Cortex of kidney (tissue), 1 donor: ENCODE data around the gene MIPOL1.
"Not testable (repeated sequence)": the region's sequence is repeated elsewhere in the genome, so short reads cannot be mapped to it uniquely, and the experiment has no call there.

ENCODE experiments used
- DNase-seq: peaks from one replicate; lab custom pipeline; 2025; lab: John Stamatoyannopoulos, UW

Gene MIPOL1

GRCh38 chr14:37232907-37233481 is 35.3 kb downstream of the MIPOL1 start:
- DNase-seq = no peak

DNA sequence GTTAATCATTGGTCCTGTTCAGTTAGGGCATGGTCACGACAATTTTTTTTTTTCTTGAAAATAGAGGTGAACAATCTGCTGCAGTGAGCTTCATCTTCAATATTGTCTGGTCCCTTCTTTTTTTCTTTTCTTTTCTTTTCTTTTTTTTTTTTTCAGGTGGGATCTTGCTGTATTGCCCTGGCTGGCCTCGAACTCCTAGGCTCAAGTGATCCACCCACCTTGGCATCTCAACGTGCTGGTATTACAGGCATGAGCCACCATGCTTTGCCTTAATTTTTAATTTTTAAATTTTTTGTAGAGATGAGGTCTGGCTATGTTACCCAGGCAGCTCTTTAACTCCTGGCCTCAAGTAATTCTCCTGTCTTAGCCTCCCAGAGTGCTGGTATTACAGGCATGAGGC is 36.5 kb downstream of the MIPOL1 start:
- no peak for DNase-seq

GRCh38 chr14:37236044-37236443 is 38.3 kb downstream of the MIPOL1 start:
- DNase-seq = not testable (repeated sequence)

DNA sequence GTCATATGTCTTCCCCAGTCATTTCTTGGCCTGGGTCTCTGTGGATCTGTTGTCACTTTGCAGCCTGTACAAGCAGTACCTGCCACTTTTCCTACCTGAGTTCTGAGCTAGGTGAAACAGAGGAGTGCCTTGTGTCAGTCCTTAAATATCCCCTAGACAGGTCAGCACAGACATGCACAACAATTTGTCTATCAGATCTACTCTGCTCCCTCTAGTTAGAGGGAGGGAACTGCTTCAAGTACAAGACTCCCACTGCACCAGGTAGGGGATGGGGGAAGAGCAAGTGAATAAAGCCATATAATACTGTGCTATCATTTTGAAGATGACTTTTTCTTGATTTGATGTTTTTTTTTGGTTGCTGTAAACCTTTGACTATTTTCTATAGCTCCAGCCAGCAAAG is 39.4 kb downstream of the MIPOL1 start:
- DNase-seq = no peak

DNA sequence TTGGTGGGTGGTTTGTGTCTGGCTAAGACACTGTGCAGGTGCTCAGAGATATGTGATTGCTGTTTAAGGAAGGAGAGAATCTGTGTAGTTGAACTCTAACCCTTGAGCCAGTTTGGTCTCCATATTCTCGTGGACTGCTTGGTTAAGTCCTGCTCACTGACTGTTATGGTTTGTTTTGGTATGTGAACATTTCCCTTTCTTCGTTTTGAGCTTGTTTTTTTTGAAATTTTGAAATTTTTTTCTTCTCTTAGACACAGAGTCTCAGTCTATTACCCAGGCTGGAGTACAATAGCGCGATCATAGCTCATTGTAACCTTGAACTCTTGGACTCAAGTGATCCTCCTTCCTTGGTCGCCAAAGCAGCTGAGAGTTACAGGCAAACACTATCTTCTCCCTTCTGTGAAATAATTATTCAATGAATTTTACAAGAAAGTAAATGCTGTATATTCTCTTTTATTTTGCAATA is 40.0 kb downstream of the MIPOL1 start:
- no peak for DNase-seq

DNA sequence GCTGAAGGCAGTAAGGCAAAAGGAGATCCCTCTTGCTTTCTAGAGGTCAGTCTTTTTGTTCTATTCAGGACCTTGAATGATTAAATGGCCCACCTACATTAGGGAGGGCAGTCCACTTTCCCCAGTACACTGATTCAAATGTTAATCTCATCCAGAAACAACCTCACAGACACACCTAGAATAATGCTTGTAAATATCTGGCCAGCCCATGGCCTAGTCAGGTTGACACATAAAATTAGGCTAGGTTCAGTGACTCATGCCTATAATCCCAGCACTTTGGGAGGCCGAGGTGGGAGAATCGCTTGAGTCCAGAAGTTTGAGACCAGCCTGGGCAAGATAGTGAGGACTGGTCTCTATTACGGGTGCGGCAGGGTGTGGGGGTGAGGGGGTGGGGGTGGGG is 43.5 kb downstream of the MIPOL1 start:
- DNase-seq = no peak

DNA sequence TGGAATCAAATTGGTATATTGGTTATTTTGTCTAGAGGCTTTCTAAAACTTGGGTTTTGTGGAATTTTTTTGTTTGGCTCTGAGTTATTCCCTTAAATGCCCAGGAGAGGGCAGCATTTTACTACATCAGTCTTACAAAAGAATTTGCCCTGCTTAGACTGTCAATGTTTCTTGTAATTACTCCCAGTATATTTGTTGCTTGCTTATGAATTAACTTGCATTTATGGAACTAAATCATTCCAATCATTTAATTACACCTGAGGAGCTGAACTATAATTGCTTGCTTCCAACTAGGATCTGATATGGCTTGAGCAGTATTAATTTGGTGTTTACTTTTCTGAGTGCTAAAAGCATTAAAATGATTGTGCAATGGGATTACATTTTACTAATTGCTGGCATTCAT is 48.7 kb downstream of the MIPOL1 start:
- no peak for DNase-seq

DNA sequence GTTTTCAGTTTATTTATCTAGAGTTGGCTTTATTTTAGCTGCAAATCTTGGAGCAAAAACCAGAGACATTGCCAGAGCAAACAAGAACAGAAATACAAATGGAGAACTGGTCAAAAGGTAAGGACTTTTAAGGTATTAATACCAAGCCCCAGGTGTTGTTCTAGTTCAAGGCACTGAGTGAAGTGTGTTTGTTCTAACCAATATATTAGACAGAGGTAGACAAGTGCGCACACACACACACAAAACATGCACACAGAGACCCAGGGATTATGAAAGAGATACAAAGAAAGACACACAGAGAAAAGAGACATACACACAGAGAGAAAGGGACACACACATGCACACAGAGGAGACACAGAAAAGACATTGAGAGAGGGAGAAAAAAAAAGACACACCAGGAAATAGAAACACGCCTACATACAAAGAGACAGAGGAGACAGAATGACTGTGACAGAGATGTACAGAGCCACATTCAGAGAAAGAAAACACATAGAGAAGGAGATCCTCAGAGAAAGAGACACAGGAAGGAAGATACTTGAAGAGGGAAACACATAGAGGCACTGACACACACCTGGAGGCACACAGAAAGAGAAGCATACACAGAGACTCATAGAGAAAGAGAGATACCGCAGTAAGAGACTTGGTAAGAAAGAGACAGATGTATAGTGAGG is 50.2 kb downstream of the MIPOL1 start:
- no peak for DNase-seq

DNA sequence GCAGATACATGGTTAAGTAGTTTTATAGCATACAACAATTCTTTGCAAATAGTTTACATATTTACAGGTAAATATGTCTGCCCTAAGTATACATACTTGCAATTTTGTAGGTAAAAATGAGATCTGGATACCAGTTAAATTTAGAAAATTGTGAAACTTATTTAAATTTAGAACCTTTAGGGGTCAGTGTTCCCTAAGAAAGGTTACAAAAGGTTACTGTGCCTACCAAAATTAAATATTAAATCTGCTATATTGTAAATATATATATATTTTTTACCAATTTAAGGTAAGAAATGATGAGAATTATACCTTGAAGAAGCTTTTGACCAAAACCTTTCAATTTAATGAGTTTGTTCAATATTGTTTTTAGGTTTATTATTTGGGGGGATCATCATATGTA is 54.0 kb downstream of the MIPOL1 start:
- DNase-seq = no peak

DNA sequence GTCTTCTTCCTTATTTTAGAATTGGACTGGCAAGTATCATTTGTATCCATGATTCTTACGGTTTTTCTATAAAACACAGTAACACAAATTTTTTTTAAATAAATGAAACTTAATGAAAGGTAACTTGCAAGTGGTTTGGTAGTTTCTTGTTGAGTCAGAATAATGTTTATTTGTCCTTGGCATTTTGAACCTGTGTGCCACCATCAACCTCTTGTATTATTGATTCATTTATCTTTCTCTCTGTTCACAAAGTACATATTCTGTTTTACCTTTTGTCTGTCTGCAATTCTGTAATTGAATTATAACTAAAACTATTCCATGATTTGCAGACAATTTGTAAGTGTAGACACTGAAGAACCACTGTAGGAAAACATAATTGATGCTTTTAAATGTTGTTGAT is 54.7 kb downstream of the MIPOL1 start:
- no peak for DNase-seq

DNA sequence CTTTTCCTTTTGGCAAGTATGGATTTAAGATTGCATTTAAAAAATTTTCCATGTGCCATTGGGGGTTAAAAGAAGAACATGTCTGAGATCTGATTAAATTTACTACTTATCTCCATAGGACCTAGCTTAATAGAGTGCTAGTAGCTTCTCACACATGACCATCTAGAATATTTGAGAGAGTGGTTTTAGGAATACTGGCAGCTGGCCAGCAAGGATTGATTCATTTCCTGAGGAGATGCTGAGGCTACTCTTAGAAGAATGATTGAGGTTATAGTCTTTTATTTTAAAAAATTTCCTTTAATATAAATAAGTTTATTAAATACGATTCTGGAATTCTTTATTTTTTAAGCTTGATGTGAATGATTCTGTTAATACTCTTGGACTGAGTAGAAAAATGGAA is 56.2 kb downstream of the MIPOL1 start:
- no peak for DNase-seq

GRCh38 chr14:37254411-37254947 is 56.7 kb downstream of the MIPOL1 start:
- DNase-seq = no peak

GRCh38 chr14:37257501-37258070 is 59.8 kb downstream of the MIPOL1 start:
- DNase-seq = no peak

GRCh38 chr14:37262649-37263048 is 64.9 kb downstream of the MIPOL1 start:
- no peak for DNase-seq

DNA sequence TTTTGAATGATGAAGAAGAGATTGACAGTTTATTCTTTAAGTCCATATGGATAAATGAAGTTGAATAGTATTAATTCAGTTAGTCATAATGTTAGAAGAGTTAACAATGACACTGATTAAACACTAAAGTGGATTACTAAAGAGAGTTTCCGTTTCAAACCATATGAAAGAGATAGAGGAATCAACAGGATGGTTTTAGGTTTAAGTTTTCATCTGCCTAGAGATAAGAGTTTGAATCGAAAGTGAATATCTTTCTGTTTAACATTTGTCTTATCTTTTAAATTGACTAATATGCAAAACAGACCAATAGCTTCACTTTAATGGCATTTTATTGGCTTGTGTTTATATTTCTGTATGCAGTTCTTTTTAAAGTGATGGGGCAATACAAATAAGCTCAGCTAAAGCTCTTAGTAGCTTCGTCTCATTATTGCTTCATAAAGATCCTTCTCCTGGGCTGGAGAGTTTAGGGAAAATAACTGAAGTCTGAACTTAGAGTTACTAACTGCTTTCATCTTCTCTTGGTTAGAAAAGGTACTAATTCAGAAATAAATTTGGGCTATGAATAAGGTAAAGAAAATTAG is 66.0 kb downstream of the MIPOL1 start:
- no peak for DNase-seq

DNA sequence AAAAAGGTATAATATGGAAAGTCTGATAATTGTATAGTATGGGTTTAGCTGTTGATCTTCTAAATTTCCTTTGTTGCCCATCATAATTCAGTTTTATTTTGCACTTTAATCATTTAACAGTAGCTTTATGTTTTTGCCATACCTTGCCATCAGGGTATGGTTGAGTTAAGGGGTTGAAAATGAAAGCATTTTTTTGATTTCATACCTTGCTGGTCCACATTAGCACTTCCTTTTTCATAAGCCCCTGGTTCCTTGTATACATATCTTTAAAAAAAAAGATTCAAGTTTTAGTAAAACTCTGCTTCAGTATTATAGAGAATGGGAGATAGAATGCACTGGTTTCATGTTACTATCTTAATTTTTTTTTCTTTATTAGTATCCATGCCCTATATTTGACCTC is 71.1 kb downstream of the MIPOL1 start:
- no peak for DNase-seq

DNA sequence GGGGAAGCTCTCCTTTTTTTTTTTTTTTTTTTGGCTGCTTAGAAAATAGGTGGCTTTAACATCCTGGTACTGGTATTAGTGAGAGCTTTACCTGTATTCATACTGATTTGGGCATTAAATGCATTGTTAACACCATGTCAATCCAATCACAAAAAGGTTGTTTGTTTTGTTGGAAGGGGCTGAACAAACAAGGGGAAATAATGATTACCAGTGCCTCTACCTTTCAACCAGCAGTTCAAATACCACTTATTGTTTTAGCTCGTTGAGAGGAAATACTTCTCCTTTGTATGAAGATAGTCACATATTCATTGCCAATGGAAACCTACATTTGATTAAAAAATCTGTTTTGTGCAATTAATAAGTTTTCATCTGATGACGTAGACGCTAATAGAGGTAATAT is 72.9 kb downstream of the MIPOL1 start:
- no peak for DNase-seq

DNA sequence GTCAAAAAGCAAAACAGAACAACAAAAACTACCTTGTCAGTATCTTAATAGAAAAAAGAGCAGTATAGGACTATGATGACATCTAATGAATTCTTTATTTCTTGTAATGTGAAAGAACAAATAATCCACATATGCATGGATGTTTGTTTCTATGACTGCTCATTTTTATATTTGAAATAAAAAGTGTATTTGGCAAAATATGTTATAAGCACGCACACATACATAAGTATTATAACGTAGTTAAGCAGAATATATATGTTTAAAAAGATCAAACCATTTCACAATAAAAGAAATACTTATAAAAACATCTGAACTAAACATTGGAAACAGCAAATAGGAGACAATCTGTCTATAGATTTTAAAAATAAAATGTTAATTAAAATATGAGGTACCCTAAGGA is 74.8 kb downstream of the MIPOL1 start:
- DNase-seq = no peak

GRCh38 chr14:37274652-37275051 is 76.9 kb downstream of the MIPOL1 start:
- DNase-seq = no peak

GRCh38 chr14:37275963-37276362 is 78.2 kb downstream of the MIPOL1 start:
- no peak for DNase-seq

- DNase-seq = no peak
Observed at GRCh38 chr14:37278636-37279538, 81.2 kb downstream of the MIPOL1 start.

DNA sequence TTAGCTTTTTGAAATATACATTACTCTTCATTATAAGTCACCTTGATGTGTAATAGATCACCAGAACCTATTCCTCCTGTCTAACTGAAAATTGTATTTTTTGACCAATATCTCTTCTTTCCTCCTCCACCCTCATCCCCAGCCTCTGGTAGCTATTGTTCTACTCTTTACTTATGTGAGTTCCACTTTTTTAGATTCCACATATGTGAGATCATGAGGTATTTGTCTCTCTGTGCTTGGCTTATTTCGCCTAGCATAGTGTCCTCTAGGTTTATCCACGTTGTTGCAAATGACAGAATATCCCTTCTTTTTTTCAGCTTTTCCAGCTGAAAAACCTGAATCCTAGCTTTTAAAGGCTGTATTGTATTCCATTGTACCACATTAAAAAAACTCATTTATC is 82.1 kb downstream of the MIPOL1 start:
- DNase-seq = no peak
